Activated CD4-positive, alpha-beta T cell treated with anti-CD3 and anti-CD28 coated beads, Interleukin-2, amount 50 U/mL, for 1 hour (primary cell): ENCODE data around the gene CLEC16A.

Experiments used
- DNase-seq: peaks from one replicate; pipeline ENCODE4 v3.0.0-alpha.2; 2020

Gene CLEC16A

DNA sequence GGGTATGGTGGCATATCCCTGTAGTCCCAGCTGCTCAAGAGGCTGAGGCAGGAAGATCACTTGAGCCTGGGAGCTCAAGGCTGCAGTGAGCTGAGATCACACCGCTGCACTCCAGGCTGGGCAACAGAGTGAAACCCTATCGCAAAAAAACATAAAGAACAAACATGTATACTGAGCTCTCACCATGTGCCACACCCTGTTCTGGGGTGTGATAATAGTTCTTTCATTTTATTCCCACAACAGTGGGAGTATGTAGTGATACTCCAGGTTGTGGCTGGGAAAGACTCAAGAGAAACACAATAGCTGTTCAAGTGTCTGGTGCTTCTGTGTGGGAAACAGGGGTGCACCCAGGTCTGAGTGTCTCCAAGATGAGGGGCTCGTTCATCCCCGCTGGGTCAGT, 221.0 kb downstream of the CLEC16A start:
- DNase-seq = no peak

- no peak for DNase-seq
Measured at GRCh38 chr16:11165894-11166665, 221.7 kb downstream of the CLEC16A start.

- DNase-seq = no peak
Measured at GRCh38 chr16:11167581-11167980, 223.2 kb downstream of the CLEC16A start.

- DNase-seq = no peak
Measured at GRCh38 chr16:11168386-11169051, 224.2 kb downstream of the CLEC16A start.

- no peak for DNase-seq
Measured at GRCh38 chr16:11169641-11170040, 225.3 kb downstream of the CLEC16A start.

GRCh38 chr16:11170201-11170600, 225.8 kb downstream of the CLEC16A start:
- DNase-seq = no peak

DNA sequence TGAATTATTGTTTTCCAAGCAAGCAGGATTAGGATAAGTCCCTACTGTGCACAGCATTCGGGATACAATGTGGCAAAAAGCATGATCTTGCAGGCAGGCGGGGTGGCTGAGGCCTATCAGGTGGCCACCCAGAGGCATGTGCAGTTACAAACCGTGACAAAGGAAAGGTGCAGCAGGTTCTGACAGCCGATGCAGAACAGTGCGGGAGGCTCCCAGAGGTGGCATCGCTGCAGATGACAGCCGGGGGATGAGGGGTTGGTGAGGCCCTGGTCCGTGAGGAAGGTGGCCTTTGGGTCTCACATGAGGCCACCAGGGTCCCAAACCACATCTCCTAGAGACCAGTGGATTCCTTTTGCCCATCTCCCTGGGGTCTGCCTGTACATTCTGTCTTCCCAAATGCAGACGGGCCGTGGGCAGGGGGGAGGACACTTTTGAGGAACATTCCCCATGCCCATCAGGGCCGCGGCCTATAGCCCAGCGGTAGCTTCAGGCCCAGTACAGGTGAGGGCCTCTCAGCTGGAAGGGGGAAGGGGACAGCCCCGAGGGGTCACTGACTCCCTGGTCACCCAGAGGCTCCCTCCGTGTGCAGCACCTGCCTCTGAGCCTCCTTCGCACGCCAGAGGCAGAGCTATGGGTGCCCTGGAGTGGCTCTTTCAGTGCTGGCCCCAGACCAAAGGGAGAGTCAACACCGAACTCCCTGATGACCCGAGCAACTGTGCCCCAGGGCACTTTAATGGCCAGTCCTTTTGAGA, 226.5 kb downstream of the CLEC16A start:
- DNase-seq = no peak

DNA sequence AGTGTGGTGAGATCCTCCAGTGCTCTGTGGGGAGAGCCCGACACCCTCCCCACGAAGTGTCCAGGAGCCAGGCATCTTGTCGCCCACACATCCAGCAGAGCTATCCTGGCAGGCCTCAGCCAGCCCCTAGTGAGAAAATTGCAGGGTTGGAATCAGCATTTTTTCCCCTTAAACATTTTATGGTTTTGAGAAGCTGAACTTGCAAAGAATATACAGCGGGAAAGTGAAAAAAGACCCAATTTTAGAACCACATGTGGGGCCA, 227.0 kb downstream of the CLEC16A start:
- DNase-seq = no peak

DNA sequence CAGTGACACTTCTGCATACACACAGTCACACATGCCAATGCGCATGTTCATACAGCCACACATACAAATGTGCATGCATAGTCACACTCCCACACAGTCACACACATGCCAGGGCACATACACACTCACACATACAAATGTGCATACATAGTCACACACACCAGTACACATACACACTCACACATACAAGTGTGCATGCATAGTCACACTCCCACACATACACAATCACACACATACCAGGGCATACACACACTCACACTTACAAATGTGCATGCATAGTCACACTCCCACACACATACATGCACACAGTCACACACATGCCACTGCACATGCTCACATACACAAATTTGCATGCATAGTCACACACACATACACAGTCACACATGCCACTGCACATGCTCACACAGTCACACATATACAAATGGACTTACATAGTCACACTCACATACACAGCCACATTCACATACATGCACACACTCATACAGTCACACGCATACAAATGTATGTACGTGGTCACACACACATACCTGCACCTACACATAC, 227.5 kb downstream of the CLEC16A start:
- DNase-seq = no peak

DNA sequence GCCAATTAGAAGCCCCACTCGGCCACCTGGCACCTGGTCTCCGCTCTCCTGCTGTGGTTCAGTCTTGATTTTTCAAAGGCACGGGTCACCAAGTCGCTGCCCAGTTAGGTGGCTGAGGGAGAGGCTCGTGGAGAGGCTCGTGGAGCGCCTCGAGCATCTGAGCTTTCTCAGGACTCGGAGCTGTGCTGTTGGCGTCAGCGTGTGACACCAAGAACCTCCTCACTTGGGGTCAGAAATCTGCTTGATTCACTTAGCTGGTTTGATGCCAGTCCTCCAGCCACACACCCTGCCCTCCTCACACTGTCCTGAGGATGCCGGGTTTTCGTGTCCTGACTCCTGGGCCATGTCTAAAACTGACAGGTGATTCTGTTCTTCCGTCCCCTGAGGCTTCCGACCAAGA, 229.1 kb downstream of the CLEC16A start:
- no peak for DNase-seq

DNA sequence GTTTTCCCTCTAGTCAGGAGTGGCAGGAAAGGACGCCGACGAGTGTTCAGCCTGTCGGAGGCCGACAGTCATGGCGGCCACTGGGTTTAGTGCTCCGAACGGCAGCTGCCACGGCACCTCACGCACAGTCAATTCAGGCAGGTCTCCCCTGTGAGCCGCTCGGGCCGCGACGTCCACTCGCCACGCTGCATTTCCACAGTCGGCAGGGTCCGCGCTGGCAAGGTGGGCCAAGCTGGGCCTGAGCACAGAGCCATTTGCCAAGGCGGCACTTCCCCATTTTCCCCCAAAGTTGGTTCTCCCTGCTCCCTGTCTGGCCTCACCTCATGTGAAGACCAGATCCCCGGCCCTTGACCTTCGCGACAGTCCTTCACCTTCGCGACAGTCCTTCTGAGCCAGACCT, 229.8 kb downstream of the CLEC16A start:
- DNase-seq = no peak

DNA sequence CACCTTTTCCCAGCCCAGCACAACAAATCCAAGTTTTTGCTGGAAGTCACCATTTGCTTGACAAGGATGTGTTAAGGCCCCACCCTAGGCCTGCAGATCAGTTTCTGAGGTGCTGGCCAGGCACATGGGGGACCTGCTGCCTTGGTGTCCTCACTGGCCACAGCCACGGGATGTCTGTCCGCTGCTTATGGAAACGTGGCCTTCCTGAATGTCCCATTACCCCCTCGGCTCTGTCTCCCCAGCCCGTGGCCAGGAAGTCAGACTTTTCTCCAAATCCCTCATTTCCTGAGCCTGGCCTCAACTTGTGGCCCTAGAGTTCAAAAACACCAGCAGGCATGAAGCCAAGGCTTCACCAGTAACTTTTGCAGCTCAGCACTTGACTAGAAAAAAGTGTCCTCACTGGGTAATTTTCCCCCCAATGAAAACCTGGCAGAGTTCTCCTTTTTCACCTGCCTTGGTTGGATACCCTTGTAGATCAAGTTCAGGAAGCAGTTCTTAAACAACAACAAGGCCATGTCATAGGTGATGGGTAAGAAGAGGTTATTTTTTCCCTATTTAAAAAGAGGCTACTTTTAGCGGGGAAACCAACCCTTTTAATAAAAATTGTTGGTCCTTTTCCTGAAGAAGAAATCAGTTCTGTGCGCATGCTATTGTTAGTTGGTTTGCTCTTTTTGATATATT, 230.9 kb downstream of the CLEC16A start:
- no peak for DNase-seq

- no peak for DNase-seq
Measured at GRCh38 chr16:11175787-11176341, 231.5 kb downstream of the CLEC16A start.

DNA sequence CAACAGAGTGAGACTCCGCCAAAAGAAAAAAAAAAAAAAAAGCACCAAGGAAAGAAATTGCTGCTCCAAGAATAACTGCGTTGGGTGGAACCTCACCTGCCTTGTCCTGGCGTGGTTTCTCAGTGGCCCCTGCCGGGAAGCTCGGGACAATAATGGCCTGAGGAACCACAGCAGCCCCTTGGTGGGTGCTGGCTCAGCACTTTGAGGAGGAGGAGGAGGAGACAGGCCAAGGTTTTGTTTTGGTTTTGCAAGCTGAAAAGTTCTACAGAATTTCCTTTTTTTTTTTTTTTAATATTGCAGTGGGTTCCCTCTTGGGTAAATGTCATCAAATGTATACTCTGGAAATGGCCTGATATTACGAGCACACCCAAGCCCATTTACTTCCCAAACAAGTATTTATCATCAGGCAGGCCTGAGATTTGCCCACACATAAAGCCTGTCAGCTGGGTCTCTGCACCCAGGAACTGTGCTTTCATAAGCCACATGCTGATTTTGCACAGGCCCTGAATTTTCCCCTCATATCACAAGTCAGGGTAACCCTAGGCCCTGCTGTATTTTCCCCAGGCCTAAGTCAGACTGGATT, 233.3 kb downstream of the CLEC16A start:
- DNase-seq = no peak

- DNase-seq = no peak
Measured at GRCh38 chr16:11178424-11178823, 234.1 kb downstream of the CLEC16A start.

- DNase-seq = no peak
Measured at GRCh38 chr16:11179574-11179973, 235.2 kb downstream of the CLEC16A start.

- DNase-seq = no peak
Measured at GRCh38 chr16:11180489-11180888, 236.1 kb downstream of the CLEC16A start.

DNA sequence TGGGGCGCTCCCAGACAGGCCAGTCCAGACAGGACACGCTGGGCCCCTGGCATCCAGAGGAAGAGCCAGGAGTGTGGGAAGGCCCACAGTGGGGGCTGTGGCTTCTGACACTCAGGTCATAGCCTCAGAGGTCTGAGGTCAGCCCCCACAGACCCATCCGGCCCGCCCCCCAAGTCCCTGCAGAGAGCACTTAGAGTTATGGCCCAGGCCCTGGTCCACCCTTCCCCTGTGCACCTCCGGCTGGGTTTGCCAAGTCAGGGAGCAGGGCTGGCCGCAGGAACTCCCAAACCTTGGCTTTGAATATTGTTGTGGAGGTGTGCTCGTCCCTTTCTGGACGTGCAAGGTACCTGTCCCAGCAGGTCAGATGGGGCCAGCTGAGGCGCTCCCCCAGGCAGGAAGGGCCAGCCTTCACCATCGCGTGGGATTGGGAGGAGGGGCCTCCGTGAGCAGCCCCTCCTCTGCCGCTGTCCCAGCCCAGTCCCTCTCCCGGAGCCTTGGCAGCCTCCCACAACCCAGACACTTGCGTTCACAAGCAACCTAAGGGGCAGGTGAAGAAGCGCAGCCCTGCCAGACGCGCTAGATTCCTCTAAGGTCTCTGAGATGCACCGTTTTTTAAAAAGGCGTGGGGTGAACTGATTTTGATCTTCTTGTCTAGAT, 237.0 kb downstream of the CLEC16A start:
- no peak for DNase-seq

GRCh38 chr16:11181899-11182279, 237.5 kb downstream of the CLEC16A start:
- DNase-seq = no peak

DNA sequence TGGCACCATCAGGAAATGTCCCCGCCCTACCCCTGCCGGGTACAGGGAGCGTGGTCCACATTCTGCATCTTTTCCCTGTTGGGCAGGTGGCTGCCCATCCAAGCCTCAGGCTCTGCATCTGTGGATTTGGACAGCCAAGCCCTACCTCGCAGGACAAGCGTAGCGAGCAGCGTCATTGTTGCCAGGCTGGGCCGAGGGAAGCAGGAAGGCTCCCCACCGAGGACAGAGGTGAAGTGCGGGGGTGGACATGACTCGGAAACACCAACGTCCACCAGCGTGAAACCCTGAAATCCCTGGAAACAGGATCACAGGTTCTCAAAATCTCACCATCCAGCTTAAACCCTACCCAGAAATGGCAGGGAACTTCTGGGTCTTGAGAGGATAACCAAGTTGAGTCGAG, 238.0 kb downstream of the CLEC16A start:
- DNase-seq = no peak

- no peak for DNase-seq
Measured at GRCh38 chr16:11183035-11183812, 238.9 kb downstream of the CLEC16A start.
